HG03521 (cell line): ENCODE data around the gene FAM111A.

ENCODE experiments used
- ATAC-seq: cut with Tn5 transposase; IDR thresholded peaks from one replicate; pipeline ENCODE4 v1.9.1; 2021; ENCODE audit warnings: mild to moderate bottlenecking, moderate library complexity; ENCODE audit not compliant: unreplicated experiment

The FAM111A gene

DNA sequence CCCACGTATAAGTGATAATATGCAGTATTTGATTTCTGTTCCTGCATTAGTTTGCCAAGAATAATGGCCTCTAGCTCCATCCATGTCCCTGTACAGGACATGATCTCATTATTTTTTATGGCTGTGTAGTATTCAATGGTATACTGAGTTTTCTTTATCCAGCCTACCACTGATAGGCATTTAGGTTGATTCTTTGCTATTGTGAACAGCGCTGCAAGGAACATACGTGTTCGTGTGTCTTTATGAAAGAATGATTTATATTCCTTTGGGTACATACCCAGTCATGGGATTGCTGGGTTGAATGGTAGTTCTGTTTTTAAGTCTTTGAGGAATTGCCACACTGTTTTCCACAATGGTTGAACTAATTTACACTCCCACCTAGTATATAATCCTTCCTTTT is 1.5 kb upstream of the FAM111A start:
- no peak for ATAC-seq

DNA sequence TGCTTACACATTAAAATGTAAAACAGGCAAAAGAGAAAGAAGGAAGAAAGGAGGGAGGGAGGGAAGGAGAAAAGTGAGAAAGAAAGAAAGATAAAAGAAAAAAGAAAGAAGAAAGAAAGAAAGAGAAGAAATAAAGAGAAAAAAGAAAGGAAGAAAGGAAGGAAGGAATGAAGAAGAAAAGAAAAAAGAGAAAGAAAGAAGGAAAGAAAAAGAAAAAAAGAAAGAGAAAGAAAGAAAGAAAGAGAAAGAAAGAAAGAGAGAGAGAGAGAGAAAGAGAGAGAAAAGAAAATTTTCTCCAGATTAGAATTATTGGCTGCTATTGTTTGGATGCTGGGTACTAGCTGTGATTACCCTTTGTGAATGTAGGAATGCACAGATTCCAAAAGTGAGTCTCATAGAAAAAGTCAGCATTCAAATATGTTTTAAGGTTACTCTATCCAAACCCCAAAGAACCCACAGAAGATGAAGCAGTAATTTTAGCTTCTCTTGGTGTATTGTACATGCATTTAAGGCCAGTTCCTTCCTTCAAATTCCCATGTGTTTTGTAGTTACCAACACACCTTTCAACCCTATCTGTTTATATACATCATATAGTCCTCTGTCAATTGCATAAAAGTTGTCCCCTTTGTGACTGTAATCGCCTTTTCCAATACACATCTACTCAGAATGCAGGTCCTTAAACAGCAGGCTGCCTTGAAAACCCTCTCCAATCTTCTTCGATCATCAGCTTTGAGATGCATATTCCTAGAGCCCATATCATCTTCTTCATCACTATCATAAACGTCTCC is 789 bp upstream of the FAM111A start:
- no peak for ATAC-seq

DNA sequence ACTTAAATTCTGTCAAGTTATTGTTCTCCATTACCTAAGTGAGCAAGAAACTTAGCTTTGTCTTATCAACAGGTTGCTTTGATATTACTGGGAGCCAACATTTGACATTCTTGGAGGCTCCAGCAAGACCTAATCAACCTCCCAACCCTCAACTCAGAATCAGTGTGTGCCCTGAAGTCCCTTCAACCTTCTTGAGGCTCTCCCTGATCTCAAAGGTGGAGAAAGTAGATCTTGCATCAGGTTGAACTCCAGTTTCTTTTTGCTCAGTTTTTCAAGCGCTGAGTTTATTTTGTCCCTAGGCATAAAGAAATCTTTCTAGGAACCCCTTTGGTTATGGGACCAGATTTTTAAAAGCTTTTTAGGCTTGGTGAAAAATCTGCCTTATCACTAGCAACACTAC is 1.4 kb downstream of the FAM111A start:
- ATAC-seq: no peak

DNA sequence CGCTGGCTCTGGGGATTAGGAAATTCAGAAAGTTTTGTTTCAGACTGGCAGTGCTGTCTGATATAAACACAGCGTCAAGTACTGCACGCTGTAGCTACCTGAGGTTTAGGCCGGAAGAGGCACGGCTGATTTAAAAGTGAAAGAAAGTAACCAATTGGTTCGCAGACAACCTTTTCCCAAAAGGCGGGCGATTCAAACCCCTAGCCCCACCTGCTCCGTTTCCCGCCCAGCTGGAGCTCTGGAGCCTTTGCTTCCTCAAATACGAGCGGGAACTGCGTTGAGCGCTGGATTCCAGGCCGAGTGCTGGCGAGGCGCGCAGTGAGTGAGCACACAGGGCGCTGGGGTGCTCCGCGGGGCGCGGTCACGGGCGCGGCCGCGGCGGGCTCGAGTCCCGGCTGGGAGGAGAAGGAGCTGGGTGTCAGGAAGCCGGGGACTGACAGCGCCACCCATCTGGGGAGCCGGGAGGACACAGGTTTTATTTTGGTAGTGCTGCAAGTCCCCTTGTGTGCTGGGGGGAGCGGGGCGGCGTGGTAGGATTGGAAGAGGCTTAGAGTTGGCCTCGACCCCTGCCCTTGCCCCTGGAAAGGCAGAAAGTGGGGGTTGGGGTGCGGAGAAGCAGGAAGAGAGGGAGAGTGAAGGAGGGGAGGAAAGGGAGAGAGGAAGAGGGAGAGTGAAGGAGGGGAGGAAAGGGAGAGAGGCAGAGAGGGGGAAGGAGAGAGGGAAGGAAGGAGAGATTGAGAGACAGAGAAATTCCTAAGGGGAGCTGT is 2.1 kb downstream of the FAM111A start:
- peak; percentile 42 for ATAC-seq

DNA sequence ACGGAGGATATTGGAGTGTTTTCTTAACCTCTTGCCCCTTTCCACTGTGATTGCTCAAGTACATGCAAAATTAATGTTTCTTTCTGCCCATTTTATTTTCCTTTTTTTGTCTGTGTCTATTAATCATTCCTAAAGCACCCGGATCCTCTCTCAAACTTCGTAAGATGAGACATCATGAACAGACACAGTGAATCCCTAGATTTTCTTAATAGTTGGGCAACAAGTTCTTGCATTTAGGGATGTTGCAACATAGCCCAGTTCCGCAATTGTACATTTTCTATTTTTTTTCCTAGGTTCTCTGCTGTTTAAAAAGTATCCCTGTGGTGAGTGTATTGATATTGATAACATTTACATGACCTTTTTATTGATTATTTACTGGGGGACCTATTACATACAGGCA is 2.9 kb downstream of the FAM111A start:
- no peak for ATAC-seq

DNA sequence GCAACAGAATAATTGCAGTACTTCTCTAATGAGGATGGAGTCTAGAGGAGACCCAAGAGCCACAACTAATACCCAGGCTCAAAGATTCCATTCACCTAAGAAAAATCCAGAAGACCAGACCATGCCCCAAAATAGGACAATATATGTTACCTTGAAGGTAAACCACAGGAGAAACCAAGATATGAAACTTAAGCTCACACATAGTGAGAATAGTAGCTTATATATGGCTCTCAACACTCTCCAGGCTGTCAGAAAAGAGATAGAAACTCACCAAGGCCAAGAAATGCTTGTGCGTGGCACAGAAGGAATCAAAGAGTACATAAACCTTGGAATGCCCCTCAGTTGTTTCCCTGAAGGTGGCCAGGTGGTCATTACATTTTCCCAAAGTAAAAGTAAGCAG is 9.1 kb downstream of the FAM111A start:
- peak; percentile 45 for ATAC-seq

DNA sequence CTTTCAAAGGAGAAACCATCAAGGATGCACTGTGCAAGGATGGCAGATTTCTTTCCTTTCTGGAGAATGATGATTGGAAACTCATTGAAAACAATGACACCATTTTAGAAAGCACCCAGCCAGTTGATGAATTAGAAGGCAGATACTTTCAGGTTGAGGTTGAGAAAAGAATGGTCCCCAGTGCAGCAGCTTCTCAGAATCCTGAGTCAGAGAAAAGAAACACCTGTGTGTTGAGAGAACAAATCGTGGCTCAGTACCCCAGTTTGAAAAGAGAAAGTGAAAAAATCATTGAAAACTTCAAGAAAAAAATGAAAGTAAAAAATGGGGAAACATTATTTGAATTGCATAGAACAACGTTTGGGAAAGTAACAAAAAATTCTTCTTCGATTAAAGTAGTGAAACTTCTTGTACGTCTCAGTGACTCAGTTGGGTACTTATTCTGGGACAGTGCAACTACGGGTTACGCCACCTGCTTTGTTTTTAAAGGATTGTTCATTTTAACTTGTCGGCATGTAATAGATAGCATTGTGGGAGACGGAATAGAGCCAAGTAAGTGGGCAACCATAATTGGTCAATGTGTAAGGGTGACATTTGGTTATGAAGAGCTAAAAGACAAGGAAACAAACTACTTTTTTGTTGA is 9.8 kb downstream of the FAM111A start:
- ATAC-seq: peak; percentile 72

DNA sequence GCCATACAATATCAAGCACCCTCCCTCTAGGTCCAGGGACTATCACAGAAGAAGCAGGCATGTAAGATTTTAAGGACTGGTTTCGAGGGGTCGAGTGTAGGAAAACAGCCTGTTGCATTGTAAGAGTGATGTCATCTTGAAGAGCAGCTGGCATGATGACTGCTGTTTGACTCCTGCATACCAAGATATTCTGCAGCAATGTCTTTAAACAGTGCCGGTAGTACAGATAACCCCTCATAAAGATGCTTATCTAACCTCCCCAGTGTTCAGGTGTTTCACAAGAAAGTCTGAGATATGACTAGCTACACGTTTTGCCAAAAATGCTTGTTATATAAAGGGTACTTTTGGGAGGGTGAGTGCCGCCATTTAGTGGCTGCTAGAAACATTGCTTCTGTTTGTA is 12.0 kb downstream of the FAM111A start:
- ATAC-seq: no peak

DNA sequence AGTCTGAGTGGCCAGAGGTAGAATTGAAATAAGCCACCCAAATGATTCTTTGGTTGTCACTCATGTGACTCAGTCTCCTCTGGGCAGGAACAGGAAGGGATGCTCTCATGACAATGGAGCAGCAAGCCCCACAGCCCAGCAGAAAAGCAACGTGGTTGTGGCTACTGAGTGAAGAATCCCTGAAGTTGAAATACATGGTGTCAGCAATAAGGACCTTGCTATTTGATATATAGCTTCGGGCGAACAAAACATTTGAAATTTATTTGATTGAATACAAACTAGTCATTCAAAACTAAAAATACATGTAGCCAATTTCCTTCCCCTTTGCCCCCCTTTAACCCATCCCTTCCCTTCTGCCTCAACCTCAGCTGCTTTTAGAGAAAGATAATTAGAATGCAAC is 14.8 kb downstream of the FAM111A start:
- ATAC-seq: no peak

DNA sequence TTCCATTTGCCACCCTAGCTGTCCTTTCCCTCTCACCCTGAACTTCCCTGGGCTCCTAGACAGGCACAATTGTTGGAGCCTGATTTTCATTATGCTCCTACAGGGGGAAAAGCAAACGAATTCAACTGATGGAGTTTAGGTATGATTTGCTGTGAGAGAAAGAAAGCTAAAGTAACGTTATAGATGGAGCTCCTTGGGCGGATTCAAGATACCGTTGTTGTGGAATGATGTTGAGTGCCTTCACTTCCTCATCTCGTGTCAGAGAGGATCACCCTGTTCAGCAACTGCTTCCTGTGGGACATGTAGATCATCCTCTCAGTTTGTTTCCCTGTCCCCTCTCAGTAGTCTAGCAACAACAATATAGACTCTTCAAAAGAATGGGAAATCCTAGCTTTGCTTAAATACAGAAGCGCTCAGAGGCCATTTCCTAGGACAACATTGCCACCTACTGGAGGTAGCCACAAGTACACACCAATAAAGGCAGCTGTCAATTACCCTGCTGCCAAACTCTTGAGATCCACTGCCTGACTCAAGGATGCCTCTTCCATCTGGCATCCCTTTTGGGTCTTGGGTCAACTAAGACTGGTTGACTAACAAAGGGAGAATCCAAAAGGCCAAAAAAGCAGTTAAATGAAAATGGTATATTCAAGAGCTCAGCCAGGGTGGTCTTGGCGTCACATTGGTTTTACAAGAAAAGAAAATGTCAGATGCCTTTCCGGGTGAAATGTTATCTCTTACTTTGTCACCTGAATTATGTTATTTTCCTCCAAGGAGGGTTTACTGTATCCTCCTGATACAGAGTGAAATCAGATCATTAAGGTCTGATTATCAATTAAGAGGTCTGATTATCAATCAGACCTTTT is 15.8 kb downstream of the FAM111A start:
- ATAC-seq: peak; percentile 87

DNA sequence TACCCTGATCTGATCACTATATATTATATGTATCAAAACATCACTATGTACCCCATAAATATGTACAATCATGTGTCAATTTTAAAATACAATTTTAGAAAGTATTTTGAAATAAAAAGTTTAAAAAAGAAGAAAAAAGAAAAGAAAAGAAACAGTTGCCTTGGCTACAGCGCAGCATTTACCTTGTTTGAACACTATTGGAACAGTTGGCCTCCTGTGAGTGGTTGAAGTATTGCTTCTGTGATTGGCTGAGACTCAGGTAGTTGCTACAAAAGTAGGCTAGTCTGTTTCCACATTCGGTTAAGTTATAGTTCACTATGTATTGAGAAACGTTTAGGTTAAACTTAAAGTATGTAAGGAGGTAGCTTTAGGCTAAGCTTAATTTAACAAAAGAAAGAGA is 21.4 kb downstream of the FAM111A start:
- no peak for ATAC-seq

DNA sequence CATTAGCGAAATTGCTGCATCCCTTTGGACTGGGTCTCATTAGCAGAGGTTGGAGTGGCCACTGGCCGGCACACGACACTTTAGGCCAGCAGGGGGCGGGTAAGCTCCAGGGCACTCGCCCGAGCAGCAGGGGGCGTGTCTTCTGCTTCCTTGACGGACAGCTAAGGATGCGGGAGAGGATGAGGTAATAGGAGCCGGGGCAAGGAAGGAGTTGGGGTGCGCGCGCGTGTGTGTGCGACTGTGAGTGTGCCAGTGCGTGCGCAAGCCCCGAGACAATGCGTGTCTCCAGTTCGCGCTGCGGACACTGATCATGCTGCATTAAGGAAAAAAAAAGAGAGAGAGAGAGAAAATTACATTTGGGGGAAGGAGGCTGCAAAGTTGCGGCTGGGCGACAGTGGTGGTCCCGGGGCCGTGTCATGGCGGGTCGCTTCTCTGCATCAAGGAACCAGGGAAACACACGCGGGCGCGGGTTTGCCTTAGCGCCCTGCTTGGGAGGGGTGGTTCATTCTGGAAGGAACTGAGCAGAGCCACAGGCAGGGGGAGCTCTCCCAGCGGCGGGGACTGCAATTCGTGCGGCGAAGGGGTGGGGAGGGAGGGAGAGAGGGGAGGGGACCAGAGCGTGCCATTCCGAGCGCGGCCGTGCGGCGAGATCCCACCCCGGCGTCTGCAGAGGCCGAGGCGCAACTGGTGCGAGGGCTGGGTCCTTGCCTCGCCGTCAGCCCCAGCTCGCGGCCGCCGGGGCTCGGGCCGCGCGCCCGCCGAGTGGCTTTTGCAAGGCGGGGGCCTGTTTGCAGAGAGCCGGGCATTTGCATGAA is 29.1 kb downstream of the FAM111A start, which contains the start of gene DTX4:
Gene DTX4, plus strand, starts transcription at position 625 of the 815 bp plus-strand sequence. CDS start 464 bp downstream, outside the sequence.
- peak; percentile 70 for ATAC-seq

DNA sequence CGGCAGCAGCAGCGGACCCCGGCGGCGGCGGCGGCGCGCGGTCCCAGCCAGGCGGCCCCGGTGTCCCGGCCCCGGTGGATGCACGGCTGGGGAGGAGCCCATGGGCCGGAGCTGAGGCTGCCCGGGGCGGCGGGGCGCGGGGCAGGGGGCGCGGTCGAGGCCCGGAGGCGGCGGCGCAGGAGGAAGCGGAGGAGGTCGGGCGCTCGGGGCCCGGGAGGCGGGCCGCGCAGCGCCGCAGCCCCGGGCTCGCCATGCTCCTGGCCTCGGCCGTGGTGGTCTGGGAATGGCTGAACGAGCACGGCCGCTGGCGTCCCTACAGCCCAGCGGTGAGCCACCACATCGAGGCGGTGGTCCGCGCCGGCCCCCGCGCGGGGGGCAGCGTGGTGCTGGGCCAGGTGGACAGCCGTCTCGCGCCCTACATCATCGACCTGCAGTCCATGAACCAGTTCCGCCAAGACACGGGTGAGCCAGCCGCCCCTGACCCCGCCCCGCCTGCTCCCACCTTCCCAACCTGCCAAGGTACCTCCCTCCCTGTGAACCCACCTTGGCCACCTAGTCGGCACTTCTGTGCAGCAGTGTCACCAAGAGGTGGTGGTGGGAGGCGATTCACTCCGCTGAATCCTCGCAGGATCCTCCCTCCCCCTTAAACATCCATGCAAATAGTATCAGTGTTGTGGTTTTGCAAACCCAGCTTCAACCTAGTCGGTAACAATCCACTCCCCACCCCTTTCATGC is 29.9 kb downstream of the FAM111A start:
- ATAC-seq: peak; percentile 22

DNA sequence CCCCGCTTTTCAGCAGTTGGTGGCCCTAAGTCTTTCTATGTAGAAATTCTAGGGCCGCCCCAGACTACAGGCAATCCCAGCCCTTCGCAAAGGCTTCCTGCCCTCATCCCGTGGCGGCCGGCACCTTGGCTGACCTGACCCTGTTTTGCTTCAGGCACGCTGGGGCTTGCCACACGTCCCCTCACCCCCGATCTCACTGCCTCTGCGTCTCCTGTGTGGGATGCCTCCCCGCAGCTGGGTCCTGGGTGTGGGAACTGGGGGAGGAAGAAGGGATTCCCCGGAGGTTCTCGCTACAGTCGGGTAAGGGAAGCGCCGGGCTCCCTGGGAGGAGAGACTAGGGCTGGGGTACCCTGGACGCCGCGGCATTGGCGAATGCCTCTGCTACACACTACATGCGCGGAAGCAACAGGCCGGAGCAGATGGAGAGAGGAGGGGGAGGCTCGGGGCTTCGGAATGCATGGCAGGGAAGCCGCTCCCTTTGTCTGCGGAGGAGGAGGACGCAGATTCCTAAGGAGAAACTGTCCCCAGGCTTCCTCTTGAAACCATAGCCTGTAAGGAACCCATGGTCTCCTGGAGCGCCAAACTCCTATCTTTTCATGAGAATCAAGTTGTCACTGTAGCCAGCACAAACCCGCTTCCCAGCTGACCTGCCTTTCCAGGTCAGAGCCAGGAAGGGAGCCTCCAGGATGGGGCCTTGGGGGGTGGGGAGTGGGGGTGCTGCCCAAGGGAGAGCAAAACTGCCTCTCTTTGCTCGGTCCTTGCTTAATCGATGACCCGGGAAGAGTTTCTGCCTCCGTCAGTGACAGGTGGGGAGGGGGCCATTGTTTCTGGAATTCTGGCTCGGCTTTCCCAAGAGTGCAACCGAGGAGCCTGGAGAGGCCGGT is 30.7 kb downstream of the FAM111A start:
- no peak for ATAC-seq

DNA sequence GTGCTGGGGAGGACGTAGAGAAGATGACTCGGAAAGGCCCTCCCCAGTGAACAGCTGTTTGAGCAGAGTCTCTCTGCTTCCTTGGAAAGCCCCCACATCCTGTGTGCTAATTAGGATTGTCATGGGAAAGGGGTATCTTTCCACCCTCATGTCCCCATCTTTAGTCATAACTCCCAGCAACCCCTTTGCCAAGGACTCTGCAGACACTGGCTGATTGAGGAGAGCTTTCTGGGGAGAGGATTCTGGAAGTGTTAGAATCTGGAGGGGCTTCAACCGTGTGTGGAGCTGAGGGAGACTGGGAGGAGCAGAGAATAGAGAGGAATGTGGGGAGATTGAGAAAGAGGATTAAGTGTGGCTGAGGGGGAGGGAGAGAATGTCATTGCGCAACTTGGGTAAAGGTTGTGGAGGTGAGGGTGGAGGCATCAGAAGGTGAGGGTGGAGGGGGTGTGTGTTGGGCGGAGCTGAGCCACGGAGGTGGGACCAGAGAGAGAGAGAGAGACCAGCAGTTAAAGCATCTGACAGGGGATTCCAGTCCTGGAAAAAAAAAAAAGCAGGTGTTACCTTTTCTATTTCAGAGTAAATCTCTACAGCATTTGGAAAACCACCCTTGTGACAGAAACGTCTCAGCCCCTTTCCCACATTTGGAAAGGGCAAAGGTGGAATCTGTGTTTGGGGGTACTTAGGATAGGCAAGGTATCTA is 31.5 kb downstream of the FAM111A start:
- no peak for ATAC-seq

DNA sequence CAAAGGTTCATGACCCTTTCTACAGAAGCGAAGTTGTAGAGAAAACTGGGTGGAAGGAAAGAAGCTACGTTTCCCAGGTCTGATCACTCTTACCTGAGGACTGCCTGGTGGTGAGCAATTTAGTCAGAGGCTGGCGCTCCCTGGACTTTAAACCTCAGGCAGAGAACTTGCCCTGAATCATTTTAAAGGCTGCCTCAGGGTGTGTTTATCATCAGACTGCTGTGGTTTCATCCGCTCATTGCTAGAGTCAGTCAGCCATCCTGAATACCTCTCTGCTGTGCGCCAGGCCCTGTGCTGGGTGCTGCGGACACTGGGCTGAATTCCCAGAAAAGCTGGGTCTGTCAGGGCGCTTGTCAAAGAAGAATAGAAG is 32.0 kb downstream of the FAM111A start:
- ATAC-seq: no peak

DNA sequence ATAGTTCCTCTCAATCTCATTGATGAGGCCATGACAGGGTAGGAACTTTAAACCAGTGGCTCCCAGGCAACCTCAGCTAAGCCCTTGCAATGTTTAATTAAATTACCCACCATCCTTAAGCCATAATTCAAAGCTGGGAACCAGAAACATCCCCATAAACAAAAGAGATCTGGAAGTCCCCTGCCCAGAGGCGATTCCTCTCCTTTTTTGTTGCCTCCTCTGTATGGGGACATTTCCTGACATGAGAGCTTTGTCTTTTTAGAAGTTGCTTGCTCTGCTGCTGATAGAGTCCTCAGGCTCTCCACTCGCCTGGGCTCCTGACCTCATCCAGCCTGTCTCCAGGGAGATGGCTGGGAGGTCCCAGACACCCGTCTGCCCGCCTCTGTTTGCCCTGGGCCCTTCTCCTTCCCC is 32.4 kb downstream of the FAM111A start:
- ATAC-seq: no peak

DNA sequence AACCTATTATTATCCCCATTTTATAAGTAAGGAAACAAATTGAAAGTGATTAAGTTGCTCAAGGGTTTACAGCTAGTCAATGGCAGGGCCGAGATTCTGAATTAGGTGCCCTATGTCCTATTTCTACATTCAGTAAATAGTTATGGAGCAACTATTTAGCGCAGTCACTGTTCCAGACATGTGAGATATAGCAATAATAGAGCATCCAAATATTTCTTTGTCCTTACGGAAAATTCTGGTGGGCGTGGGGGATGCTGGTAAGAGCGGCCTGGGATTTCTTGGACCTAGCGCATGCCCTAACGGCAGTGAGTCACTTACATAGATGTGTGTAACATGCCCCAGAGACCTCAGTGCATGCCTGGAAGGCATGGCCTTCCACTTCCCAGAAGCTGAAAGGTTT is 33.7 kb downstream of the FAM111A start:
- no peak for ATAC-seq
